HG03432 (cell line): ENCODE measurements around the gene PLD1.
A peak's percentile ranks its signal among the peaks of the same experiment; 100 is the strongest.
"Not testable (repeated sequence)": the region's sequence is repeated elsewhere in the genome, so short reads cannot be mapped to it uniquely, and the experiment has no call there.

Source experiments
- ATAC-seq: cut with Tn5 transposase; IDR thresholded peaks from one replicate; pipeline ENCODE4 v1.9.1; 2021; ENCODE audit warnings: mild to moderate bottlenecking, moderate library complexity; ENCODE audit not compliant: unreplicated experiment

PLD1 gene

GRCh38 chr3:171711461-171712170 is 98.7 kb downstream of the PLD1 start:
- no peak for ATAC-seq

- ATAC-seq = no peak
These were observed 99.9 kb downstream of the PLD1 start for GRCh38 chr3:171710359-171710758.

- ATAC-seq = no peak
These were observed 105.5 kb downstream of the PLD1 start for GRCh38 chr3:171704814-171705213.

GRCh38 chr3:171704002-171704401 is 106.3 kb downstream of the PLD1 start:
- no peak for ATAC-seq

- ATAC-seq = no peak
These were observed 107.1 kb downstream of the PLD1 start for GRCh38 chr3:171703144-171703543.

- no peak for ATAC-seq
These were observed 109.6 kb downstream of the PLD1 start for GRCh38 chr3:171700653-171701052.

- ATAC-seq = no peak
These were observed 110.1 kb downstream of the PLD1 start for GRCh38 chr3:171700157-171700556.

- no peak for ATAC-seq
These were observed 110.7 kb downstream of the PLD1 start for GRCh38 chr3:171699601-171700000.

GRCh38 chr3:171696805-171697204 is 113.5 kb downstream of the PLD1 start:
- ATAC-seq = no peak

- ATAC-seq = no peak
These were observed 114.9 kb downstream of the PLD1 start for GRCh38 chr3:171695426-171695825.

- no peak for ATAC-seq
These were observed 115.4 kb downstream of the PLD1 start for GRCh38 chr3:171694888-171695287.

GRCh38 chr3:171692551-171692950 is 117.7 kb downstream of the PLD1 start:
- ATAC-seq = not testable (repeated sequence)

- ATAC-seq = no peak
These were observed 118.8 kb downstream of the PLD1 start for GRCh38 chr3:171691485-171691884.

GRCh38 chr3:171690281-171690680 is 120.0 kb downstream of the PLD1 start:
- peak; percentile 66 for ATAC-seq

- no peak for ATAC-seq
These were observed 121.7 kb downstream of the PLD1 start for GRCh38 chr3:171688593-171688992.

- ATAC-seq = no peak
These were observed 122.3 kb downstream of the PLD1 start for GRCh38 chr3:171688002-171688401.

GRCh38 chr3:171687581-171687980 is 122.7 kb downstream of the PLD1 start:
- ATAC-seq = no peak

GRCh38 chr3:171687064-171687463 is 123.2 kb downstream of the PLD1 start:
- ATAC-seq = no peak

- ATAC-seq = no peak
These were observed 125.0 kb downstream of the PLD1 start for GRCh38 chr3:171685116-171685895.

- no peak for ATAC-seq
These were observed 126.1 kb downstream of the PLD1 start for GRCh38 chr3:171684221-171684620.

- ATAC-seq = no peak
These were observed 127.5 kb downstream of the PLD1 start for GRCh38 chr3:171682743-171683142.

- no peak for ATAC-seq
These were observed 129.4 kb downstream of the PLD1 start for GRCh38 chr3:171680726-171681411.
